Heart right ventricle (tissue), 16 donors: ENCODE measurements around the gene CSRP3. TPM values are rescaled to one million over a fixed set of nuclear protein-coding genes. Genes with fewer than 3 reads are reported as not detected.

ENCODE experiments used
- ATAC-seq, 8 donors: fragments of 200-7000 bp; cut with Tn5 transposase; one replicate each; pipeline ENCODE4 v1.9.1; 2020; ENCODE audit warnings: mild to moderate bottlenecking in 8 of 8, moderate library complexity in 8 of 8, moderate number of reproducible peaks in 1 of 8
- DNase-seq, 2 donors: peaks; one replicate each; pipeline ENCODE4 v3.0.0-alpha.2; 2020
- H3K27ac ChIP-seq, 10 donors: fragments of 200-600 bp; sonication (generic) in 2 of 10; one replicate each; pipeline versions ENCODE4 v1.5.0 to v1.8.0; 2020 to 2022; ENCODE audit warnings: mild to moderate bottlenecking in 3 of 10
- H3K27me3 ChIP-seq, 7 donors: fragments of 200-600 bp; one replicate each; pipeline ENCODE4 v1.8.0; 2021 to 2022; ENCODE audit warnings: mild to moderate bottlenecking in 2 of 7
- H3K36me3 ChIP-seq, 9 donors: fragments of 200-600 bp; sonication (generic) in 1 of 9; one replicate each; pipeline versions ENCODE4 v1.5.0 to v1.8.0; 2020 to 2022; ENCODE audit warnings: mild to moderate bottlenecking in 2 of 9
- H3K4me1 ChIP-seq, 9 donors: fragments of 200-600 bp; sonication (generic) in 1 of 9; one replicate each; pipeline versions ENCODE4 v1.5.0 to v1.8.0; 2020 to 2022; ENCODE audit warnings: mild to moderate bottlenecking in 4 of 9
- H3K4me3 ChIP-seq, 10 donors: fragments of 200-600 bp; sonication (generic) in 2 of 10; one replicate each; pipeline versions ENCODE4 v1.5.0 to v1.8.0; 2020 to 2022; ENCODE audit warnings: mild to moderate bottlenecking in 7 of 10, moderate library complexity in 2 of 10
- H3K9me3 ChIP-seq, 11 donors: fragments of 200-600 bp in 10 of 11; sonication (generic) in 2 of 11; one replicate each; pipeline versions ENCODE4 v1.5.0 to v1.8.0; 2013 to 2022; ENCODE audit warnings: mild to moderate bottlenecking in 2 of 11, control low read depth in 1 of 11, moderate library complexity in 1 of 11
- WGBS, 2 donors: extraction: QIAGEN DNeasy Blood & Tissue Kit; methylation state at CpG; one replicate each; pipeline ENCODE4 v1.1.7; 2013; ENCODE audit warnings: inconsistent platforms in 1 of 2; 5-methylcytosine and 5-hydroxymethylcytosine counted together
- intact Hi-C, 10 donors: fragments of 100-400 bp; cut with DNase I; formaldehyde crosslinking; loops; one replicate each; pipeline versions ENCODE4 v1.11.1 to v1.14.2; 2022
- polyA plus RNA-seq, 2 donors: library from polyadenylated mRNA; stranded (reverse); fragments of 200-250 nt; gene quantifications; one replicate each; pipeline ENCODE4 v1.2.3, GENCODE V29; 2013
- total RNA-seq, 10 donors: library from RNA; stranded (reverse); fragmentation: NEBNext Ultra II Directional in 3 of 10; extraction: Animal tissue kit (Norgen Biotek cat#: 25700) in 3 of 10; gene quantifications; one replicate each; pipeline versions ENCODE4 v1.2.1 to v1.2.4, GENCODE V29; 2021 to 2023
- TF ChIP-seq, protein P1 (sequence below), 9 donors: fragments of 200-600 bp; sonication (generic) in 2 of 9; IDR thresholded peaks; one replicate each; pipeline versions ENCODE4 v1.5.0 to v1.8.0; 2021 to 2022; ENCODE audit warnings: antibody characterized with exemption in 9 of 9, mild to moderate bottlenecking in 5 of 9, moderate library complexity in 1 of 9
- donor health status: Arrhythmogenic right ventricular cardiomyopathy.
- donor health status: ischemic (EF 13 %, LVEDD 7.1; RV severe dilation, severe dysfunction).
- donor health status: healthy with polysubstance abuse.
- donor health status: DM: no; HTN: yes; CAD: no.
- donor health status: DM: no; HTN: no; CAD: no.
- donor health status: ischemic (EF 25% LVEDD 6.9; RV normal size, moderate dysfunction).
- donor health status: ischemic (EF 25% LVEDD 5.7; RV mildly dilated, moderate dysfunction).
- donor health status: healthy.
- donor health status: DM: yes; HTN: yes; CAD: no.
- donor health status: Ischemic cardiomyopathy.
- donor health status: ischemic (EF 35%, LVEDD 5.7; RV mildly dilated, moderate dysfunction).
- donor health status: nonischemic (EF 11% LVEDD 7.7; RV severe dilation, severe dysfunction).
- donor health status: DM: yes; HTN: yes; CAD: no.
- donor health status: PGD.
- donor health status: ischemic (EF 29% LVEDD 5.4; RV normal size, mild dysfunction).
- donor health status: nonischemic (EF 23%, LVEDD 6.1; RV moderate dilation, normal function).

Gene CSRP3
- total and polyA plus RNA-seq, 12 donors, result 534 to 3,929 (median 2,209) TPM

GRCh38 chr11:19200410-19201201 is 1.2 kb downstream of the CSRP3 start:
- no peak for DNase-seq
- peak in 4 of 8 donors; percentile 1 to 23 (median 16) for ATAC-seq
- peak overlapping the region; percentile 11 to 61 (median 53) for H3K4me3 ChIP-seq

GRCh38 chr11:19199771-19200170 is 2.0 kb downstream of the CSRP3 start:
- Histone ChIP-seq H3K36me3 (no peaks in the 10 kb centered on the region), H3K4me3 (peak overlapping the region; percentile 29 to 61 (median 53)), H3K9me3 (peaks cover 0 to 5% (median 0%) of the 10 kb centered on the region in 11 donors), H3K4me1 (peaks cover 0 to 24% (median 0%) of the 10 kb centered on the region in 9 donors), H3K27ac (peak overlapping the region; percentile 36 to 95 (median 88)), H3K27me3 (no peaks in the 10 kb centered on the region)
- DNase-seq (no peak), ATAC-seq (no peak)
- TF ChIP-seq, protein P1, sequence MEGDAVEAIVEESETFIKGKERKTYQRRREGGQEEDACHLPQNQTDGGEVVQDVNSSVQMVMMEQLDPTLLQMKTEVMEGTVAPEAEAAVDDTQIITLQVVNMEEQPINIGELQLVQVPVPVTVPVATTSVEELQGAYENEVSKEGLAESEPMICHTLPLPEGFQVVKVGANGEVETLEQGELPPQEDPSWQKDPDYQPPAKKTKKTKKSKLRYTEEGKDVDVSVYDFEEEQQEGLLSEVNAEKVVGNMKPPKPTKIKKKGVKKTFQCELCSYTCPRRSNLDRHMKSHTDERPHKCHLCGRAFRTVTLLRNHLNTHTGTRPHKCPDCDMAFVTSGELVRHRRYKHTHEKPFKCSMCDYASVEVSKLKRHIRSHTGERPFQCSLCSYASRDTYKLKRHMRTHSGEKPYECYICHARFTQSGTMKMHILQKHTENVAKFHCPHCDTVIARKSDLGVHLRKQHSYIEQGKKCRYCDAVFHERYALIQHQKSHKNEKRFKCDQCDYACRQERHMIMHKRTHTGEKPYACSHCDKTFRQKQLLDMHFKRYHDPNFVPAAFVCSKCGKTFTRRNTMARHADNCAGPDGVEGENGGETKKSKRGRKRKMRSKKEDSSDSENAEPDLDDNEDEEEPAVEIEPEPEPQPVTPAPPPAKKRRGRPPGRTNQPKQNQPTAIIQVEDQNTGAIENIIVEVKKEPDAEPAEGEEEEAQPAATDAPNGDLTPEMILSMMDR (IDR thresholded peaks at IDR 0.05), result no peak
- intact Hi-C loops, result loop anchor here in 3 of 10 donors (5.0 kb wide), 3 partner anchors 38 to 147 kb away; partner anchors contain the start of gene E2F8 (in 2 of the 3)
- 0 to 9% methylated on average over 3 of the region's 3 CpGs for WGBS, 2 donors

More at GRCh38 chr11:19200410-19201201, 1.2 kb downstream of the CSRP3 start:
- intact Hi-C loops, result loop anchor here in 1 of 10 donors (5.0 kb wide), 2 partner anchors 37 to 148 kb away; no protein-coding TSS in a partner anchor
- H3K27ac ChIP-seq, result peak overlapping the region; percentile 36 to 95 (median 88)
- H3K9me3 ChIP-seq, result peaks cover 0 to 5% (median 0%) of the 10 kb centered on the region in 11 donors
- H3K4me1 ChIP-seq, result peaks cover 0 to 15% (median 0%) of the 10 kb centered on the region in 9 donors
- no peaks in the 10 kb centered on the region for H3K27me3 ChIP-seq
- 12 to 20% methylated on average over 6 of the region's 6 CpGs for WGBS, 2 donors
- TF ChIP-seq, protein P1 (IDR thresholded peaks at IDR 0.05), result no peak
- H3K36me3 ChIP-seq, result no peaks in the 10 kb centered on the region

DNA sequence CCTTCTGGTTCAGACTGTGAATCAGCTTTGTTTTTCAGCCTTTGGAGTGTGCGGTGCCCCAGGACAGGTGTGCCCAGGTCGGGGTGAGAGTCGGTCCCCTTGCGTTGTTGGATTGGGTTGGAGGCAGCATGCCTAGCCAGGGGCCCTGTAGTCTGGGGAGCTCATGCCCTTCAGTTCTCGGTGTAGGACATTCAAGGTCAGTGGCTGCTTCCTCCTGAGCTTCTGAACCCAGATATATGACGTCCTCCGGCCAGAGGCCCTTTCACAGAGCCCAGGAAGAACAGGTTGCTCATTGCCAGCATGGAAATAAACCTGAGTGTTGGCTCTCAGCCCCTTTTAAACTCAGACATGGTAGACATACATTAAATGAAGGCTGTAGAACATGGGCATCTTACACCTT is 2.7 kb downstream of the CSRP3 start:
- peak overlapping the region; percentile 36 to 95 (median 88) for H3K27ac ChIP-seq
- ATAC-seq (peak; percentile 16 to 54 (median 26)), DNase-seq (no peak)
- 53 to 66% methylated on average over 7 of the region's 7 CpGs for WGBS, 2 donors
- no peaks in the 10 kb centered on the region for H3K27me3 ChIP-seq
- peak overlapping the region in 9 of 10 donors; percentile 32 to 61 (median 55) for H3K4me3 ChIP-seq
- peaks cover 0 to 5% (median 0%) of the 10 kb centered on the region in 11 donors for H3K9me3 ChIP-seq
- intact Hi-C loops, result loop anchor here in 2 of 10 donors (5.0 kb wide), 1 partner anchor 43 kb away; the partner anchor contains the start of gene E2F8 (in 2 of the 2)
- TF ChIP-seq, protein P1 (IDR thresholded peaks at IDR 0.05), result no peak
- H3K4me1 ChIP-seq, result peaks cover 0 to 31% (median 5%) of the 10 kb centered on the region in 9 donors
- H3K36me3 ChIP-seq, result no peaks in the 10 kb centered on the region

DNA sequence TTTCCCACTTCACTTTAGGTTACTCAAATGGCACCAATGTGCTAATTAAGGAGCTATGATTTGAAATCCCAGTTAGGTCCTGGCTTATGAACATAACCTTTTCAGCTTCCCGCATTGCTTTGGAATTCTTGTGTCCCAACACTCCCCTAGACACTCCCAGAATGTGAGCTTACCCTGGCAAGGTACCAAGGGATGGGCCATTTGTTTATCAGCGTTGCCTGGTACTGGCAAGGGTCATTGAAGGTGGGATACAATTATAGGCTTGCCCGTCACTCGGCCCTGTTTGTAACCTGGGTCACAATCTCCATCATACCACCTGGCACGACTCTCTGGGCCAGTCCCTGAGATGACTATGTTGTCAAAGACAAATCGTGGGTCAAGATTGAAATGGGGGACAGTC is 5.4 kb downstream of the CSRP3 start:
- intact Hi-C loops, result loop anchor here in 2 of 10 donors (5.0 kb wide), 1 partner anchor 46 kb away; the partner anchor contains the start of gene E2F8 (in 2 of the 2)

More for the DNA sequence above, 5.4 kb downstream of the CSRP3 start:
- TF ChIP-seq, protein P1 (IDR thresholded peaks at IDR 0.05), result no peak
- peak overlapping the region; percentile 49 to 95 (median 74) for H3K27ac ChIP-seq
- peaks cover 0 to 49% (median 17%) of the 10 kb centered on the region in 9 donors for H3K4me1 ChIP-seq
- H3K27me3 ChIP-seq, result no peaks in the 10 kb centered on the region
- WGBS, 2 donors, result 43 to 67% methylated on average over 6 of the region's 6 CpGs
- H3K4me3 ChIP-seq, result peak overlapping the region in 1 of 10 donors; percentile 15
- H3K36me3 ChIP-seq, result peaks cover 0 to 12% (median 0%) of the 10 kb centered on the region in 9 donors
- no peaks in the 10 kb centered on the region for H3K9me3 ChIP-seq
- ATAC-seq, result peak; percentile 40 to 80 (median 68)
- DNase-seq, result peak; percentile 23 to 80
